H1 (cell line): ENCODE results near the gene SLC6A19. TPM values are rescaled to one million over a fixed set of nuclear protein-coding genes. Genes with fewer than 3 reads are reported as not detected.

ENCODE experiments used
- CTCF ChIA-PET: fragments of 300-600 bp; sonication (Branson Sonifier 250); formaldehyde crosslinking; loops from one replicate; lab custom pipeline; 2021; ENCODE audit not compliant: partially characterized antibody; lab: Charles Lee
- POLR2A ChIA-PET: fragments of 300-600 bp; sonication (Branson Sonifier 250); formaldehyde crosslinking; loops from one replicate; lab custom pipeline; 2021; ENCODE audit warnings: inconsistent platforms; ENCODE audit not compliant: partially characterized antibody; lab: Charles Lee
- DNase-seq, 2 experiments: peaks; one replicate each; pipeline versions ENCODE4 v3.0.0 to v3.0.0-alpha.2; 2010 to 2022; ENCODE audit warnings: low spot score in 2 of 2, low read depth in 1 of 2, mixed read lengths in 1 of 2
- FAIRE-seq: peaks from 2 replicates; lab custom pipeline; 2011; peaks lifted over from hg19 to GRCh38; lab: Jason Lieb, UNC
- H2AFZ ChIP-seq: 2 replicates; pipeline ENCODE4 v1.8.1; 2012; ENCODE audit warnings: low read length, inconsistent platforms
- H2AK5ac ChIP-seq: 2 replicates; pipeline ENCODE4 v1.6.1; 2013; ENCODE audit warnings: low read depth, low read length
- H2BK120ac ChIP-seq: replicated peaks from 2 replicates; pipeline ENCODE3; 2013; ENCODE audit warnings: low read depth, low read length, inconsistent platforms
- H2BK12ac ChIP-seq: 2 replicates; pipeline ENCODE4 v1.6.1; 2013; ENCODE audit warnings: low read depth, low read length
- H2BK15ac ChIP-seq: 2 replicates; pipeline ENCODE4 v1.6.1; 2013; ENCODE audit warnings: low read length
- H2BK20ac ChIP-seq: 2 replicates; pipeline ENCODE4 v1.6.1; 2013; ENCODE audit warnings: low read length
- H2BK5ac ChIP-seq: 2 replicates; pipeline ENCODE4 v1.6.1; 2013; ENCODE audit warnings: low read depth, low read length
- H3K14ac ChIP-seq: 2 replicates; pipeline ENCODE4 v1.6.1; 2013; ENCODE audit warnings: inconsistent platforms; ENCODE audit not compliant: insufficient read length
- H3K18ac ChIP-seq: 2 replicates; pipeline ENCODE4 v1.6.1; 2013; ENCODE audit warnings: low read length; ENCODE audit errors: extremely low read depth
- H3K23ac ChIP-seq: 2 replicates; pipeline ENCODE4 v1.6.1; 2013; ENCODE audit warnings: inconsistent platforms; ENCODE audit not compliant: insufficient read length
- H3K23me2 ChIP-seq: 2 replicates; pipeline ENCODE4 v1.6.1; 2013; ENCODE audit warnings: low read depth, low read length
- H3K27ac ChIP-seq: 2 replicates; pipeline ENCODE4 v1.6.1; 2011; ENCODE audit warnings: low read depth, low read length, inconsistent platforms
- H3K27me3 ChIP-seq, 4 experiments: replicated peaks in 1 of 4; 1 replicate in 1 of 4; 2 replicates in 3 of 4; pipeline versions ENCODE4 v1.6.1 to v1.8.1; 2011 to 2013; ENCODE audit warnings: low read length in 3 of 4, mild to moderate bottlenecking in 3 of 4, inconsistent platforms in 2 of 4, mixed read lengths in 2 of 4, moderate library complexity in 1 of 4; ENCODE audit not compliant: control insufficient read depth in 3 of 4, insufficient read depth in 3 of 4; ENCODE audit errors: extremely low read depth in 1 of 4
- H3K36me3 ChIP-seq, 4 experiments: 2 replicates each; pipeline versions ENCODE4 v1.6.1 to v1.8.1; 2011 to 2013; ENCODE audit warnings: mild to moderate bottlenecking in 4 of 4, low read length in 3 of 4, moderate library complexity in 2 of 4, control low read depth in 1 of 4, inconsistent platforms in 1 of 4; ENCODE audit not compliant: insufficient read depth in 4 of 4, control insufficient read depth in 2 of 4
- H3K4ac ChIP-seq: replicated peaks from 2 replicates; pipeline ENCODE3; 2013; ENCODE audit warnings: low read length, low read depth, mixed read lengths, inconsistent platforms; ENCODE audit not compliant: insufficient read length
- H3K4me1 ChIP-seq, 4 experiments: replicated peaks in 1 of 4; 1 replicate in 1 of 4; 2 replicates in 3 of 4; pipeline versions ENCODE4 v1.6.1 to v1.8.1; 2011 to 2013; ENCODE audit warnings: low read length in 3 of 4, inconsistent platforms in 2 of 4, mixed read lengths in 1 of 4; ENCODE audit not compliant: insufficient read depth in 4 of 4, control insufficient read depth in 3 of 4
- H3K4me2 ChIP-seq, 2 experiments: 2 replicates each; pipeline versions ENCODE4 v1.6.1 to v1.8.1; 2011 to 2013; ENCODE audit warnings: low read depth in 2 of 2, low read length in 2 of 2, control low read depth in 1 of 2, inconsistent platforms in 1 of 2, mild to moderate bottlenecking in 1 of 2; ENCODE audit not compliant: insufficient read depth in 1 of 2
- H3K4me3 ChIP-seq, 4 experiments: fragments of 200-600, 300-600 bp in 1 of 4; sonication (generic), shearing (Covaris generic), sonication (Bioruptor Twin) in 1 of 4; 2 replicates each; pipeline versions ENCODE4 v1.5.1 to v1.8.1; 2011 to 2016; ENCODE audit warnings: low read length in 4 of 4, low read depth in 3 of 4, control low read depth in 2 of 4, inconsistent platforms in 2 of 4, mild to moderate bottlenecking in 2 of 4, mixed read lengths in 1 of 4, moderate library complexity in 1 of 4; ENCODE audit not compliant: insufficient read depth in 2 of 4; ENCODE audit errors: extremely low read depth in 1 of 4
- H3K56ac ChIP-seq: replicated peaks from 2 replicates; pipeline ENCODE3; 2013; ENCODE audit warnings: low read depth, mild to moderate bottlenecking, mixed read lengths, low read length, inconsistent platforms; ENCODE audit not compliant: insufficient read length
- H3K79me1 ChIP-seq: 2 replicates; pipeline ENCODE4 v1.6.1; 2013; ENCODE audit warnings: low read depth, low read length, control low read depth
- H3K79me2 ChIP-seq, 2 experiments: 2 replicates each; pipeline versions ENCODE4 v1.6.1 to v1.8.1; 2012 to 2013; ENCODE audit warnings: low read length in 2 of 2, mild to moderate bottlenecking in 2 of 2, inconsistent platforms in 1 of 2; ENCODE audit not compliant: insufficient read depth in 2 of 2, control insufficient read depth in 1 of 2
- H3K9ac ChIP-seq, 4 experiments: replicated peaks in 1 of 4; 1 replicate in 1 of 4; 2 replicates in 3 of 4; pipeline versions ENCODE4 v1.6.1 to v1.8.1; 2011 to 2013; ENCODE audit warnings: low read depth in 3 of 4, low read length in 3 of 4, control low read depth in 2 of 4, mild to moderate bottlenecking in 2 of 4, moderate library complexity in 2 of 4, inconsistent platforms in 1 of 4; ENCODE audit errors: extremely low read depth in 1 of 4
- H3K9me3 ChIP-seq, 2 experiments: 2 replicates each; pipeline versions ENCODE4 v1.6.1 to v1.8.1; 2012 to 2013; ENCODE audit warnings: mild to moderate bottlenecking in 2 of 2, moderate library complexity in 2 of 2, control low read depth in 1 of 2, inconsistent platforms in 1 of 2, low read depth in 1 of 2, low read length in 1 of 2, mixed read lengths in 1 of 2; ENCODE audit not compliant: insufficient read depth in 2 of 2
- H4K20me1 ChIP-seq, 2 experiments: replicated peaks in 1 of 2; 2 replicates each; pipeline versions ENCODE3 to v1.8.1; 2011 to 2013; ENCODE audit warnings: inconsistent platforms in 2 of 2, low read length in 2 of 2, mild to moderate bottlenecking in 1 of 2; ENCODE audit not compliant: insufficient read depth in 2 of 2, control insufficient read depth in 1 of 2
- H4K5ac ChIP-seq: 2 replicates; pipeline ENCODE4 v1.6.1; 2013; ENCODE audit warnings: low read length, low read depth, mixed read lengths, inconsistent platforms; ENCODE audit not compliant: insufficient read length
- H4K8ac ChIP-seq: 2 replicates; pipeline ENCODE4 v1.8.0; 2013; ENCODE audit warnings: mild to moderate bottlenecking, moderate library complexity, low read length, inconsistent platforms; ENCODE audit not compliant: insufficient read depth; ENCODE audit errors: extremely low read depth
- H4K91ac ChIP-seq: replicated peaks from 2 replicates; pipeline ENCODE3; 2013; ENCODE audit warnings: low read length, mixed read lengths, inconsistent platforms; ENCODE audit not compliant: insufficient read length
- RAD21 ChIP-seq, 2 experiments: IDR thresholded peaks in 1 of 2; conservative IDR thresholded peaks in 1 of 2; 2 replicates each; pipeline ENCODE4 v1.6.1; 2011; ENCODE audit warnings: low read depth in 2 of 2, low read length in 2 of 2, improper control_type of control experiment in 1 of 2, inconsistent platforms in 1 of 2, mild to moderate bottlenecking in 1 of 2, moderate library complexity in 1 of 2
- RXRA ChIP-seq: IDR thresholded peaks from 2 replicates; pipeline ENCODE4 v1.6.1; 2011; ENCODE audit warnings: low read depth, mild to moderate bottlenecking, low read length, moderate library complexity; ENCODE audit not compliant: insufficient read depth
- SAP30 ChIP-seq: fragments of 300-600 bp; sonication (generic); IDR thresholded peaks from 2 replicates; pipeline ENCODE4 v1.7.1; 2012; ENCODE audit warnings: low read length, moderate library complexity, mild to moderate bottlenecking, inconsistent platforms; ENCODE audit not compliant: insufficient read depth, insufficient replicate concordance
- WGBS, 2 experiments: shearing (Covaris generic) in 1 of 2; methylation state at CpG; one replicate each; pipeline versions ENCODE4 v1.1.6 to v1.1.7; 2013 to 2015; ENCODE audit warnings: low lambda C conversion rate in 2 of 2, mixed read lengths in 2 of 2, inconsistent platforms in 1 of 2, low coverage in 1 of 2, missing lambda C conversion rate in 1 of 2; ENCODE audit not compliant: insufficient replicate concordance in 2 of 2, insufficient coverage in 1 of 2, insufficient read length in 1 of 2; ENCODE audit errors: extremely low coverage in 1 of 2, missing lambda C conversion rate in 1 of 2; 5-methylcytosine and 5-hydroxymethylcytosine counted together
- polyA plus RNA-seq, 7 experiments: library from polyadenylated mRNA; depleted of rRNA in 3 of 7; stranded (reverse) in 5 of 7; unstranded in 2 of 7; fragments of >200 nt in 5 of 7; fragments of 200-250 nt in 2 of 7; gene quantifications; 1 replicate in 5 of 7; 2 replicates in 1 of 7; 4 replicates in 1 of 7; pipeline versions ENCODE4 v1.2.1 to v1.2.3, GENCODE V29; 2011 to 2013; ENCODE audit warnings: missing spikeins in 2 of 7, mixed read lengths in 2 of 7
- total RNA-seq: library from RNA; stranded (reverse); fragmentation: NEBNext Ultra II Directional; extraction: Animal tissue kit (Norgen Biotek cat#: 25700); gene quantifications from 2 replicates; pipeline ENCODE4 v1.2.1, GENCODE V29; 2021

Gene SLC6A19
- total and polyA plus RNA-seq, 2 of the 8 experiments (the other 6 are each of a cell fraction or from before 2014, with no cell fraction given), result 0.02 TPM; not detected in 1

DNA sequence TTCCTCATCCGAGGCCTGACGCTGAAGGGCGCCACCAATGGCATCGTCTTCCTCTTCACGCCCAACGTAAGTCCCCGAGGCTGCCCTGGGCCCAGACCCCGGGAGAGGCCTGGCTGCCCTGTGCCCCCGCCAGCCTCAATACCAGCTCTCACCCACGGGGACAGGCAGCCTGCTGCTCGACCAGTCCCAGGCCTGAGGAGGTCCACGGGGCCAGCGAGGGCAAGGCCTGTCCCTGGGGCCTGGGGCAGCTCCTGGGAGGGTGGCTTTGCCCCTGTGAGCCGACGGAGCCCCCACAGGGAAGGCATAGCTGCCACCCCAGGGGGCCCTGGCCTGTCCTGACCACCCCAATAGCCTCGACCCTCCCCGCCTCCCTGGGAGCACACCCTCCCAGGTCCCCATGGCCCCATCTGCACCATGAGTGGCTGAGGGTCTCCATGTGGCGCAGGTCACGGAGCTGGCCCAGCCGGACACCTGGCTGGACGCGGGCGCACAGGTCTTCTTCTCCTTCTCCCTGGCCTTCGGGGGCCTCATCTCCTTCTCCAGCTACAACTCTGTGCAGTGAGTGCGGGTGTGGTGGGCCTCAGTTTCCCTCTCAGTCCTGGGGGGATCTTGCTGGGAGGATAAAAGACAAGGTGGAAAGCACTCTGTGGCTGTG is 12.2 kb downstream of the SLC6A19 start:
- POLR2A ChIA-PET, result no interaction called here
- DNase-seq, result no peak
- Histone ChIP-seq H2BK15ac (no peak overlapping the region), H2BK12ac (no peak overlapping the region), H3K18ac (no peak overlapping the region), H3K4me3 (no peak overlapping the region), H3K4me2 (no peak overlapping the region), H3K9me3 (peaks cover 0 to 2% of the 10 kb centered on the region in 2 experiments; a peak in 1 of 4 replicates), H4K20me1 (peaks cover 3 to 6% of the 10 kb centered on the region in 2 experiments), H2AFZ (no peak overlapping the region), H4K8ac (no peak overlapping the region), H3K23ac (no peak overlapping the region), H3K79me2 (no peaks in the 10 kb centered on the region), H3K79me1 (no peaks in the 10 kb centered on the region), H3K9ac (no peak overlapping the region), H3K4ac (no peak overlapping the region), H2AK5ac (no peak overlapping the region), H3K23me2 (no peaks in the 10 kb centered on the region), H2BK20ac (no peak overlapping the region), H2BK120ac (no peak overlapping the region), H2BK5ac (no peak overlapping the region), H4K91ac (no peak overlapping the region), H3K56ac (no peak overlapping the region), H4K5ac (no peak overlapping the region), H3K27ac (no peak overlapping the region), H3K27me3 (no peaks in the 10 kb centered on the region; a peak in 1 of 7 replicates), H3K14ac (no peak overlapping the region), H3K36me3 (no peaks in the 10 kb centered on the region), H3K4me1 (peaks cover 0 to 2% (median 0%) of the 10 kb centered on the region in 4 experiments; a peak in 2 of 7 replicates)
- CTCF ChIA-PET, result interaction anchor here (0.8 to 1.1 kb wide), 2 partner anchors 11 to 32 kb away, joined by 3 to 5 read pairs; no protein-coding TSS in a partner anchor
- FAIRE-seq, result no peak
- no peak for TF ChIP-seq RAD21 (IDR thresholded peaks at IDR 0.05 in 1 of 2, conservative IDR thresholded peaks at IDR 0.05 in 1 of 2; ENCODE audit: low read depth in 2 of 2, low read length in 2 of 2)
- TF ChIP-seq SAP30, result no peak
- no peak for TF ChIP-seq RXRA
- WGBS, 2 experiments, result 93% methylated on average over 20 of the region's 25 CpGs; no CpG with 5 or more reads in 1 of the 2 experiments
